Measurements from ENCODE around the gene DERA.
"Not testable (repeated sequence)": the region's sequence is repeated elsewhere in the genome, so short reads cannot be mapped to it uniquely, and the experiment has no call there.

DERA gene

GRCh38 chr12:15910864-15911721, at the start of gene DERA:
Gene DERA (plus strand): TSS chr12:15911332. CDS start chr12:15911384, 52 bp downstream.
- Histone ChIP-seq H3K9me3 (ENCODE audit: control insufficient read depth, insufficient read depth, low read length) (no peaks in the 10 kb centered on the region), H3K4me1 (ENCODE audit: insufficient read depth, low read length) (peaks cover 10% of the 10 kb centered on the region; the same call in 1 of the 2 replicates), H3K9ac (ENCODE audit: low read depth, low read length) (peak within 1 kb of the TSS; percentile 82), H3K36me3 (ENCODE audit: insufficient read depth, low read length) (no peaks in the 10 kb centered on the region)

- Histone ChIP-seq H3K36me3 (ENCODE audit: insufficient read depth, low read length) (no peaks in the 10 kb centered on the region), H3K9ac (ENCODE audit: low read depth, low read length) (no peak overlapping the region), H3K9me3 (ENCODE audit: control insufficient read depth, insufficient read depth, low read length) (no peaks in the 10 kb centered on the region), H3K4me1 (ENCODE audit: insufficient read depth, low read length) (peaks cover 9% of the 10 kb centered on the region; the same call in 1 of the 2 replicates)
These were observed 49.7 kb upstream of the DERA start for GRCh38 chr12:15861404-15861803.

- Histone ChIP-seq H3K9ac (ENCODE audit: low read depth, low read length) (no peak overlapping the region), H3K9me3 (ENCODE audit: control insufficient read depth, insufficient read depth, low read length) (no peaks in the 10 kb centered on the region), H3K4me1 (ENCODE audit: insufficient read depth, low read length) (peaks cover 9% of the 10 kb centered on the region; the same call in 1 of the 2 replicates), H3K36me3 (ENCODE audit: insufficient read depth, low read length) (no peaks in the 10 kb centered on the region)
These were observed 48.3 kb upstream of the DERA start for GRCh38 chr12:15862840-15863239.

- H3K9ac ChIP-seq (ENCODE audit: low read depth, low read length), result no peak overlapping the region
- no peaks in the 10 kb centered on the region for H3K9me3 ChIP-seq (ENCODE audit: control insufficient read depth, insufficient read depth, low read length)
- H3K4me1 ChIP-seq (ENCODE audit: insufficient read depth, low read length), result peaks cover 9% of the 10 kb centered on the region; the same call in 1 of the 2 replicates
- no peaks in the 10 kb centered on the region for H3K36me3 ChIP-seq (ENCODE audit: insufficient read depth, low read length)
These were observed 47.8 kb upstream of the DERA start for GRCh38 chr12:15863372-15863771.

GRCh38 chr12:15863984-15864383, 47.1 kb upstream of the DERA start:
- Histone ChIP-seq H3K9me3 (ENCODE audit: control insufficient read depth, insufficient read depth, low read length) (no peaks in the 10 kb centered on the region), H3K4me1 (ENCODE audit: insufficient read depth, low read length) (peaks cover 9% of the 10 kb centered on the region; the same call in 1 of the 2 replicates), H3K9ac (ENCODE audit: low read depth, low read length) (no peak overlapping the region), H3K36me3 (ENCODE audit: insufficient read depth, low read length) (no peaks in the 10 kb centered on the region)

GRCh38 chr12:15868186-15868585, 42.9 kb upstream of the DERA start:
- H3K9ac ChIP-seq (ENCODE audit: low read depth, low read length), result no peak overlapping the region
- no peaks in the 10 kb centered on the region for H3K9me3 ChIP-seq (ENCODE audit: control insufficient read depth, insufficient read depth, low read length)
- H3K36me3 ChIP-seq (ENCODE audit: insufficient read depth, low read length), result no peaks in the 10 kb centered on the region

GRCh38 chr12:15873556-15873955, 37.6 kb upstream of the DERA start:
- Histone ChIP-seq H3K9ac (ENCODE audit: low read depth, low read length) (no peak overlapping the region), H3K36me3 (ENCODE audit: insufficient read depth, low read length) (no peaks in the 10 kb centered on the region), H3K9me3 (ENCODE audit: control insufficient read depth, insufficient read depth, low read length) (no peaks in the 10 kb centered on the region; the same call in 1 of the 2 replicates)

More at GRCh38 chr12:15868186-15868585, 42.9 kb upstream of the DERA start:
- H3K4me1 ChIP-seq (ENCODE audit: insufficient read depth, low read length), result peaks cover 5% of the 10 kb centered on the region; the same call in 1 of the 2 replicates

GRCh38 chr12:15874556-15875145, 36.5 kb upstream of the DERA start:
- H3K9ac ChIP-seq (ENCODE audit: low read depth, low read length); H3K4me1 ChIP-seq (ENCODE audit: insufficient read depth, low read length); H3K9me3 ChIP-seq (ENCODE audit: control insufficient read depth, insufficient read depth, low read length); H3K36me3 ChIP-seq (ENCODE audit: insufficient read depth, low read length): not testable (repeated sequence)

More at GRCh38 chr12:15873556-15873955, 37.6 kb upstream of the DERA start:
- H3K4me1 ChIP-seq (ENCODE audit: insufficient read depth, low read length), result no peaks in the 10 kb centered on the region

GRCh38 chr12:15875863-15876262, 35.3 kb upstream of the DERA start:
- no peak overlapping the region for H3K9ac ChIP-seq (ENCODE audit: low read depth, low read length)
- no peaks in the 10 kb centered on the region for H3K36me3 ChIP-seq (ENCODE audit: insufficient read depth, low read length)
- H3K9me3 ChIP-seq (ENCODE audit: control insufficient read depth, insufficient read depth, low read length), result no peaks in the 10 kb centered on the region; the same call in 1 of the 2 replicates
- no peaks in the 10 kb centered on the region for H3K4me1 ChIP-seq (ENCODE audit: insufficient read depth, low read length)

- Histone ChIP-seq H3K9me3 (ENCODE audit: control insufficient read depth, insufficient read depth, low read length) (no peaks in the 10 kb centered on the region; the same call in 1 of the 2 replicates), H3K4me1 (ENCODE audit: insufficient read depth, low read length) (no peaks in the 10 kb centered on the region; the same call in 1 of the 2 replicates), H3K9ac (ENCODE audit: low read depth, low read length) (no peak overlapping the region), H3K36me3 (ENCODE audit: insufficient read depth, low read length) (no peaks in the 10 kb centered on the region)
These were observed 31.7 kb upstream of the DERA start for GRCh38 chr12:15879413-15879812.

- H3K36me3 ChIP-seq (ENCODE audit: insufficient read depth, low read length), result no peaks in the 10 kb centered on the region
- no peak overlapping the region for H3K9ac ChIP-seq (ENCODE audit: low read depth, low read length)
- H3K4me1 ChIP-seq (ENCODE audit: insufficient read depth, low read length), result no peaks in the 10 kb centered on the region; the same call in 1 of the 2 replicates
These were observed 30.4 kb upstream of the DERA start for GRCh38 chr12:15880721-15881120.

GRCh38 chr12:15882118-15882971, 28.8 kb upstream of the DERA start, which contains the start of gene STRAP:
Gene STRAP (plus strand): TSS chr12:15882387. CDS start chr12:15882708, 321 bp downstream.
- Histone ChIP-seq H3K36me3 (ENCODE audit: insufficient read depth, low read length) (no peaks in the 10 kb centered on the region), H3K4me1 (ENCODE audit: insufficient read depth, low read length) (no peaks in the 10 kb centered on the region; the same call in 1 of the 2 replicates), H3K9me3 (ENCODE audit: control insufficient read depth, insufficient read depth, low read length) (no peaks in the 10 kb centered on the region; the same call in 1 of the 2 replicates), H3K9ac (ENCODE audit: low read depth, low read length) (peak within 1 kb of the TSS; percentile 97)

More at GRCh38 chr12:15880721-15881120, 30.4 kb upstream of the DERA start:
- no peaks in the 10 kb centered on the region; the same call in 1 of the 2 replicates for H3K9me3 ChIP-seq (ENCODE audit: control insufficient read depth, insufficient read depth, low read length)

GRCh38 chr12:15883536-15883935, 27.6 kb upstream of the DERA start:
- Histone ChIP-seq H3K36me3 (ENCODE audit: insufficient read depth, low read length) (no peaks in the 10 kb centered on the region; the same call in 1 of the 2 replicates), H3K9me3 (ENCODE audit: control insufficient read depth, insufficient read depth, low read length) (no peaks in the 10 kb centered on the region), H3K4me1 (ENCODE audit: insufficient read depth, low read length) (no peaks in the 10 kb centered on the region; the same call in 1 of the 2 replicates), H3K9ac (ENCODE audit: low read depth, low read length) (peak overlapping the region; percentile 97)

Data from ES-I3 (cell line).